HG03442 (cell line): ENCODE measurements around the gene TBXA2R.

ENCODE experiments used
- ATAC-seq: cut with Tn5 transposase; IDR thresholded peaks from one replicate; pipeline ENCODE4 v1.9.1; 2021; ENCODE audit warnings: mild to moderate bottlenecking, moderate library complexity; ENCODE audit not compliant: unreplicated experiment

TBXA2R gene

DNA sequence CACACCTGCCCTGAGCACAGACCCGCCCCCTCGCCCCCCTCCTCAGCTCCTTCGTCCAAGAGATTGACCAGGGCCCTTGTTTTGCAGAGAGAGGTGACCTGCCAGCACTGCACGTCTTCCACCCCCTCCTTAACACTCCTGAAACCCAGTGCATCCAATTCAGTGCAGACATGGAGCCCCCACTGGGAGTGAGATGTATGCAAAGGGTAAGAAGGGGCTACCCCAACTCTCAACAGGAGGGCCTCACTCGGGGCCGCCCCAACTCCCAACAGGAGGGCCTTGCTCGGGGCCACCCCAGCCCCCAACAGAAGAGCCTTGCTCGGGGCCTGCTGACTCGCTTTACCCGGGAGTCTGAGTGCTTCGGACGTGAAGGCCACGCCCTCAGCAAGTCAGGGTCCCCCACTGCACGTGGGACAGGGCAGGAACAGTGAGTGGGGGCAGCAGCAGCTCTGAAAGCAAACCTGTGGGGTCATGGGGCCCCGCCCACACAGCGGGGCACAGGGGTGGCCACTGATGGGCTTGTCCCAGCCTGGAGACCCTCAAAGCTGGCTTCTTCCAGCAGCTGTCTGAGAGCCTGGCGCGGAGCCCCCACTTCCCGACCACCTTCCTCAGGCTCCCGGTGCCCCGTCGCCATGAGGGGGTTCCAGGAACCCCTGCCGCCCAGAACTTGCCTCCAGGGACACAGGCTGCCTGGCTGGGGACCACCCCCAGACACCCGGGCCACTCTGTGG, 14.3 kb upstream of the TBXA2R start:
- no peak for ATAC-seq

DNA sequence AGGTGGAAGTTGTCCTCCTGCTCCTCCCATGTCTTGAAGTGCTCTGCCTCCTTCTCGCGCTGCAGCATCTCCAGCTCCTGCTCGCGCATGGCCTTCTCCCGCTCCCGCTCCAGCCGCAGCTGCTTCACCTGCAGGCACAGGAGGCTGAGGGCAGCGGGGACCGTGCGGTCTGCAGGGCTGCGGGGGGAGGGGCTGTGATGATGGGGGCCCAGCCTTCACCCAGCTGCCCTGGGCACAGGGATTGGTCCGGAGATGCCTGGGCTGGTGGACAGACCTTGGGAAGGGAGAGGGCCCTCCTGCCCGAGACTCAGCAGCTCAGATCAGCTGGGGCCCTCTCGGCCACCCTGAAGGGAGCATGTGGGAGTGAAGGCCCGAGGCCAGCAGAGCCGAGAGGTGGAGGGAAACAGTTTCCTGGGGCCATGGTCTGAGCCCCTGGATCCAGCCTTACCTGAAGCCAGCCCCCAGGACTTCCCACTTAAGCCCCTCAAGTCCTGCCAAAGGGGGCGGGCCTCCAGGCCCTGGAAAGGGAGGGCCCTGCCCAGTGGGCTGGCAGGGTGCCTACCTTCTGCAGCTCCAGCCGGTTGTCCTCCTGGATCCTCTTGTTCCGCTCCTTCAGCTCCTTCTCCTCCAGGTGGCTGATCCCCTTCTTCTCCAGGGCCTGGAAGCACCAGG, 13.6 kb upstream of the TBXA2R start:
- ATAC-seq: no peak

DNA sequence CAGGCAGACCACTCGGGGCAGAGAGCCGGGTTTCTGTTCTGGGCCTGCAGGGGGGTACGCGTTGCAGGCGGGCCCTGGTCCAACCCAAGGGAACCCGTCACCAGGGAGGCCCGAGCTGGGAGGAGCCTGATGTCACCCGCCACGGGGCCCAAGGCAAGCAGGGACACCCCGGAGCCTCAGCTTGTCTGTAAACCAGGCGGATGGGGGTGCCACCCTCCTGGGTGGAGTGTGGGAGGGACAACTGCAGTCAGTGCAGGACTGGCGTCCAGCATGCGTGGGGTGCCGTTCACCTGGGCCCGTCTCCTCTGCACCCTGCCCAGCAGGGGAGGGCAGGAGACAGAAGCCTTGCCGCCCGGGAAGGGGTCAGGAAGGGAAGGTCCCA, 12.9 kb upstream of the TBXA2R start:
- ATAC-seq: no peak

DNA sequence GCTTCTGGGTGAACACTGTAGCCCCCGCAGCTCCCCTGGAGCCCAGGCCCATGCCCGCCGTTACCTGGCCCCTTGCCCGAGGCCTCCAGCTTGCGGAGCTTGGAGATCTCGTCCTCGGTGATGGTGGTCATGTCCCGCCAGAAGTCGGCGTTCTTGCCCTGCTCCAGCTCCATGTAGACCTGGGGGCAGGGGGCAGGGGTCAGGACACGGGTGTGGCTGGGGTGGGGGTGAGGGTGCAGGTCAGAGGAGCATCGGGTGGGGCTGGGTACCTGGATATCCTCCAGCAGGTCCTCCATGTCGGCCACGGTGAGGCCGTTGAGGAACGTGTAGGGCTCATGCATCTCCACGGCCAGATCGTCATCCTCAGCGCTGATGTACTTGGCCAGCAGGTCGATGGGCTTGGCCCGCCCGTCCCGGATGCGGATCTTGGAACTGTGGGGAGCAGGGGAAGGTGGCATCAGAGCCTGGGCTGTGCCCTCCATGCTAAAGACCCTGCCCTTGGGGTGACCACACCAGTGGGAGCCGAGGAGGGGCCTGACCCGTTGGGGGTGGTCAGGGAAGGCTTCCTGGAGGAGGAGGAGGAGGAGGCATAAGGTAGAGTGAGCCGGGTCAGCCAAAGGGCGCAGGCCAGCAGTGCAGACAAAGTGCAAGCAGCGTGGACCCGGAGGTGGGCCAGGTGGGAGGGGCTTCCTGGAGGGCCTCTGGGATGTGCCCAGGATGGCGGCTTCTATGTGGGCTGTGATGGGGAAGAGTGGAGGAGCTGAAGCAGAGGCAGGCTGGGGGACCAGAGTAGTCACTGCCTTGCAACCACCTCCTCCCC, 12.3 kb upstream of the TBXA2R start:
- no peak for ATAC-seq

DNA sequence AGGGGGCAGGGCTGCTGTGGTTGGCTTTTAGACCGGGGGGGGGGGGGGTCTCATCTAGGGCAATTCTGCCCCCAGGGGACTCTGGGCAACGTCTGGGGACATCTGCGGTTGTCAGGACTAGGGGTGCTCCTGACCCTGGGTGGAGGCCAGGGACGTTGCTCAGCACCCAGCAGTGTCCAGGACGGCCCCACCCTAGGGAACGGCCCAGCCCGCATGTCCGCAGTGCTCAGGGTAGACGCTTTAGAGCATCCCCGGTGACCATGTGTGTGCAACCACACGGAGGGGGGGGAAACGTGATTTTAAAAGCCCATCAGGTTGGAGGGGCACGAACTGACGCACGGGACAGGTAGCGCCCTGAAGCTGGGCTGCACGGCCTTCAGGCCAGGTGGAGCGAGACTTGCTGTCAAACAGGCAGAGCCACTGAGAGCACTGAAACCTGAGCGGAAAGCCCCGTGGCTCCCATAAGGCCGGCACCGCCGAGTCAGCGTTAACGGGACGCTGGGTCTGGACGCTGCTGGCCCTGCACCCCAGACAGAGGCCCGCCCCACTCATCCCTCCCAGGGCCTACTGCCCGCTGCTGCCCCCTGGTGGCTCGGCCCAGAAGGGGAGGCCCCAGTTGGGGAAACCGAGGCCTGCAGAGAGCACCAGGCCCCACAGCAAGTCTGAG, 11.6 kb upstream of the TBXA2R start:
- no peak for ATAC-seq

DNA sequence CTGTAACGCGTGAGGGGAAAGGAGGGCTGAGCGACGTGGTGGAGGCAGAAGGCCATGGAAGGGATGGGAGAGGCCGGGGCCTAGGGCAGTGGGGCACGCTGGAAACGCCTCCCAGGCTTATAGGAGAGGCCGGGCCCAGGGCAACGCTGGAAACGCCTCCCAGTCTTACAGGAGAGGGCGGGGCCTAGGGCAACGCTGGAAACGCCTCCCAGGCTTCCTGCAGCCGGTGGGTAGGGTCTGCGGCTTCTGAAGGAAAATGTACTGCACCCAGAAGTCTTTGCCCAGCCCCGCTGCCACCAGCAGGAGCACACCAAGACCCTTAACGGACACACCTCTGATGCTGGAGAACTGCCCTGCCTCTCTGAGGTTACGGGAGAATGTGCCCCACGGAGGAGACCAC, 10.8 kb upstream of the TBXA2R start:
- no peak for ATAC-seq

DNA sequence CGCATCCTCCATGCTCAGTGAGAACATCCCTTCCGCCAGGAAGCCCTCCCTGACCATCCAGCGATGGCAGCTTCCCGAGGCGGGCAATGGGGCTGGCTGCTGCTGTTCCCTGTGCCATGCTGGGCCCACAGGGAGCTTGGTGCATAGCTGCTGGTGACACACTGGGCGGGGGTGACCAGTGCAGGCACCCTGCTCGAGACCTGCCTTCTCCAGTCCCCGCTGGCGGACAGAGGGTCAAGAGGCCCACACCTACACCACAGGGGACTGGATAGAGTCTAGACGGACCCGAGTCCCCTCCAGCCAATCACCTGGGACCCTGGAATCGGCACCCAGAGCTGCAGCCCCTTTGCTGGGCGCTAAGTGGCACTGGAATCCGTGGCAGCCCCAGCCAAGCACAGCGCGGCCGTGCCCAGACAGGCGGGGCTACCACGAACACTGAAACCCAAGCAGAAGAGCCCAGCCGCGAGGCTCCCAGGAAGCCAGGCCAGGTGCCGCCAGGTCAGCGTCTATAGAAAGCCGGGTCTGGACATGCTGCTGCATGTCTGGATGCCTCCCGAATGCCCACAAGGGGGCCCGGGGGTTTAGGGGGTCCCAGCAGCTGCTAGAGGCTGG, 9.0 kb upstream of the TBXA2R start:
- no peak for ATAC-seq

DNA sequence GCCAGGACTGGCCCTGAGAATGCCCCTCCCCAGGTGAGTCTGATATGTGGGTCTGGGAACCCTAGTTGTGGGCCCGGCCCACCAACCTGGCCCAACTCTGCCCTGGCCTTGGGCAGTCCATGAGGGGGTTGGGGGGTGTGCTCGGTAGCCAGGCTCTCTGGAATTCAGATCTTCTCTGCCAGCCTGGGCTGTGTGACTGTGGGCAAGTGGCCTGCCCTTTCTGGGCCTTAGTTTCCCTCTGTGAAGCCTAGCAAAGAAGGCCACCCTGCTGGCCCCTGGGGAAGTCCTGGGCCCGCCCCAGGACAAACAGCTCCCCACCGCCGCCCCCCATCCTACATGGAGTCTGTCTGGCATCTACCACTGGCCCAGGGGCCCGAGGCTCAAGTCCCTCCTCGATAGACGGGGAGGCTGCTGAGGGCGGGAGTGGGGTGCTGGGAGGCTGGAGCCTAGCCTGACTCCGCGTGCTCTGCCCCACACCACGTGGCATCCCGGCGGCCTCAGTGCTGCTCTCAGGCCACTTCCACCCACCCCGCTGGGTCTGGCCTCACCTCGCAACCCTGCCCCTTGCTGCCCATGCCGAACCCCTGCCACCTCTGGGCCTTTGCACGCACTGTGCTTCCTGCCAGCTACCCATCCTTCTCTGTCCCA, 8.3 kb upstream of the TBXA2R start:
- no peak for ATAC-seq

DNA sequence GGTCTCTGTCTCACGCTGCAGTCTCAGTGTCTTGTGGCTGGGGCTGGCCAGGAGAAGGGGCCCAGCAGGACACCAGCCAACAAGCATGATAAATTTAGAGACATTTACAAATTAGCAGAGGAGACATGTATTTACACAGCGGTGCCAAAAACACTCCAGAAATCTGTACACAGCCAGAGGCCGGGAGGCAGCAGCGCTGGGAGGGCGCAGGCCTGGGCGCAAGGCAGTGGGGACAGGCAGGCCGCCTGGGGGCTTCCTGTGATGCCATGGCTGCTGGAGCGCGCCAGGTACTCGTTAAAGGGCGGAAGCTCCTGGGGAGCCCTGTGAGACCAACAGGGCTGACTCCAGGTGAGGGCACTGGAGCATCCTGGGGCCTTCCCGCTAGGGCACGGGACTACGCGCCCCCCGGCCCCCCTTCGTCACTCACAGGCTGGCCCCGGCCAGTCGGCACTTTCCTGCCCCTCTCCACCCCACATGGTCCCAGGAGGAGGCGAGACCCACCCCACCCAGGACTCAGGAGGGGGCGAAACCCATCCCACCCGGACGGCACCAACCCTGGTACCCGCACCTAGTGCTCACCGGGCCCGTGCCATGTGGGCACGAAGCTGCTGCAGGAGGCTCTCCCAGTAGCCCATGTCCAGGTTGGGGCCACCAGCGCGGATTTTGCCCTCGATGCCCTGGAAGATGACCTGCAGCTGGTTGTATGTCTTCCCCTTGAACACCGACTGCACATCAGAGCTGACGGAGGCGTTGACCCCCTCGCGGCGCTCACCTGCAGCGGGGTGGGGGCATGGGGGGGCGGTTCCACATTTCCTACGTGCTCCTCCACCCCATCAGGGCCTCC, 7.4 kb upstream of the TBXA2R start:
- ATAC-seq: no peak

DNA sequence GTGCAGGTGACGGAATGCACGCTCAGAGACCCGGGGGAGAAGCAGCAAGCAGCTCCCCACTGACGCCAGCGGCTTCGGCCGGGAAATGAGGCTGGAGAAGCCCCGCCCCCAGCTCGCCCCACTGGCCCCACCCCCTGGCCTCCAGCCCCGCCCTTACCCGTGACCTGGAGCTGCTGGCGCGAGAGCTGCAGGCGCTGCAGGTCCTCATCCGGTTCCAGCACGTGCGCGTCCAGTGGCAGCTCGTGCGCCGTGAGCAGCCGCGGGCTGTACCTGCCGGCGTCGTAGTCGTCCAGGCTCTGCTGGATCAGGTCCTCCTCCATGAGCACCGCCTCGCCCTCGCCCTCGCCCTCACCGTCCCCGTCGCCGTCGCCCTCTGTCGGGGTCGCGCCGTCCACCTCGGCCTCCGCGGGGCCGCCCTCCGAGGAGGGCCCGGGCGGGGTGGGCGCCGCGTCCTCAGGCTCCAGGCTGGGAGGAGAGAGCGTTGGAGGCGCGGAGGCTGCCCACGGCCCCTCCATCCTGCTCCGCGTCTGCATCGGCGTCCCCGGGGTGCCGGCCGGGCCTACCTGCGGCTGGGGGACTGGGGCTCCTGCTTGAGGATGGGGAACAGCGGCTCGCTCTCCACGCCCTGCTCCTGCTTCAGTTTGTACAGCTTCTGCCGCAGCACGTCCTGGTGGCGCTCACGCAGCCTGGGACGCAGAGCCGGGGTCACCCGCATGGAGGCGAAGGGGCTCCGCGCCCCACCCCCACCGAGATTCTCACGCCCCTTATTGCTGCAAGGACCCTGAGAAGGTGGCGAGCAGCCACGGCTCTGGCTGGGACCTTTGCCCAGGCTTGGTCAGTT, 6.4 kb upstream of the TBXA2R start:
- ATAC-seq: no peak

DNA sequence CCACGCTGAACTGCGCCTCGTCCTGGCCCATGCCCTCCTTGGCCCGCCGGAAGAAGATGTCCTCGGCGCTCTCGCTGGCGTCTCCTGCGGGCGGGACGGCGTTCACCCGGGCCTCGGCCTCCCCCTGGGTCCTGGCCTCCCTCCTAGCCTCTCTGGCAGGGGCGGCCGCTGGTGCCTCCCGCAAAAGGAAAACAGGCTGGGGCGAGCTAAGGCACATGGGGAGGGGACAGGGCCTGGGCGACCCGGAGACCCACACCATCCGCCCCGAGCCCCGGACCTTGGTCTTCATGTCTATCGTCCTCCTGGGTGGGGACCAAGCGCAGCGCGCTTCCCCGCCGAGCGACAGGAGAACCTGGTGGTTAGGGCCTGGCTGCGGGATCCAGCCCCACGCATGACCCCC, 5.7 kb upstream of the TBXA2R start:
- ATAC-seq: no peak

DNA sequence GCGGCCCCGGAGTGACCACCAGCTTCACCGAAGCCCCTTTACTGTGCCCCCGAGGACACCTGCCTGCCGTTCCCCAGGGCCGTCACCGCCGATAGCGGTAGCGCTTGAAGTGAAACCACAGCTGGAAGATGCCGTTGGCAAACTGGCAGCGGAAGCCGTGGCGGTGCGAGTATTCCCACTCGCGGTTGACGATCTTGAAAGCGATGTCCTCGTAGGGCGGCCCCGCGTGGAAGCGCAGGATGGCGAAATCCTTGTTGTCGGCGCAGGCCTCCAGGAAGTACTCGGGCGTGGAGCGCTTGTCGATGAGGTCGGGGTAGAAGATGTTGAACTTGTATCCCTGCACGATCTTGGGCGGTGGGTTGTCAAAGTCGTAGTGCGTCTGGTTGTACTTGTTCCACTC, 5.2 kb upstream of the TBXA2R start:
- ATAC-seq: no peak

DNA sequence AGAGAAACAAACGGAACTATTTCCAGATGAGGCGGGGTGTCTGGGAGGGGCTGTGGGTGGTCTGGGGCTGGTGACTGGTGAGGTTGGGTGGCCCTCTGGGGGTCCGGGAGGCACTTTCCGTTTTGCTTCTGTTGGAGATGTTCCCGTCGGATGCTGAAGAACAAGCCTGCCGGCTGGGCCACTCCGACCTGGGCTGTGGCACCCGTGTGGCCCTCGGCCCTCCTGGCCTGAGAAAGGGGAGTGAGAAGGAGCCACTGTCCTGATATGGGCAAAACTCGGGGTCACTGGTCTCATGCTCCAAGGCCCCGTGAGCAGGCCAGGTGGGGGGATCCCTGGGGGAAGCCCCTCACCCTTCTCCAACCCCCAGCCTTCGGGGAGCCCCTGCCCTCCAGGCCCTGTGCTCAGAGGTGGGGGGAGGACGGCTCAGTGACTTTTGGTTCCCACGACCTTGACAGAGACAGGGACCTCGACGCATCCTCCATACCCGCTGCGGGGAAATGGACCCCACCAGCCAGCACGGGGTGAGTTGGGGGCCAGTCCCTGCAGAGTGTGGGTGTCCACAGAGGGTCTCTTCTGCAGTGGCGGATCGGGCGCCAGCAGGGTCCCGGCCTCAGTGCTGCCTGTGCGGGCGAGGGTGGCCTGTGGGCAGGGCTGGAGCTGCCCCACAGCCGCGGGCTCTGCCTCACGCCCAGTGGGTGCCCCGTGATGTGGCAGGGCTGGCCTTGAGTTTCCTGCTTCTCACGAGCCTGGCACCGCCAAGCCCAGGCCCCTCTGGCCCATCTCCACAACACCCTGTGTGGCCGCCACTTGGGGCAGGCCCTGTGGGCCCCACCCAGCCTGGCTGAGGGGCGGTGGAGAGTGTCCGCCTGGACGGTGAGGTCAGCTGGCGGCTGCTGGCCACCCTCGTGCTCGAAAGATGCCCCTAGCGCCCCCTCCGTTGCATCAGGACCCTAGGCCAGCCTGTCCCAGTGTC, 4.4 kb upstream of the TBXA2R start:
- ATAC-seq: no peak

DNA sequence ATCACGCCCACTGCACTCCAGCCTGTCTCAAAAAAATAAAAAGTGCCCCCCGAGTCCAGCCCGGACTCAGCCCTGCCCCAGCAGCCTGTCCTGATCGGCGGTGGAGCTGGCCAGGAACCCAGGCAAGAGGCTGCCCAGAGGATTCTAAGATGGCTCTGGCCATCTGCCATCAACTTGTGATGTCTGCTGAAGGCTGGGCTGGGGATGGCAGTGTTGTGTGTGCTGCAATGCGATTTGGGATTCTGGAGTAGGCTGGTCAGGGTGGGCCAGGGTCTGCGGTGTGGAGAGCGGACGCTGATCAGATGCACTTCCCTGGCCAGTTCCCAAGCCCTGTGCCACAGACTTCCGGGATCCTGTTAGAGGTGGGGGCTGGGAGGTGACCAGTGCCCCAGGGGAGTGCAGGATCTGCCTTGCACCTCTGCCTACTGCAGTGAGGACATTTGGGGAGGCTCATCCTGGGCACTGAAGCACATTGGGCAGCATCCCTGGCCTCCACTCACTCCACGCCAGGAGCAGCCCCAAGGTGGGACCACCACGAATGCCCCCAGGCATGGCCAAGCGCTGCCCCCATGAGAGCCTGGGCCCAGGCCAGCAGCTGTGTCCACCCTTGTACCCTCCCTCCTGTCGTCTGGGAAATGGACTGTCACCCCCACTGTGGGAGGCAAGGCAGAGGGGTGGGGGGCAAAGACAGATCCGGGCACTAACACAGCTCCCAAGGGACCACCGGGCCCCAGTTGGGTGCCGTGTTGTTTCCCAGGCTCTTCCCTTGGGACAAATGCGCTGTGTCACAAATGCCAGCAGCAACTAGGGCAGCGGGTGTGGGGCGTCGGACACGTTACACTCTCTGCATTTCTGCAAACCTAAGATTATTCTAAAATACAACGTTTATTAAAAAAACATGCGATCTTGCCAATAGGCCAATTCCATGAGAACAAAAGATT, 3.4 kb upstream of the TBXA2R start:
- no peak for ATAC-seq

DNA sequence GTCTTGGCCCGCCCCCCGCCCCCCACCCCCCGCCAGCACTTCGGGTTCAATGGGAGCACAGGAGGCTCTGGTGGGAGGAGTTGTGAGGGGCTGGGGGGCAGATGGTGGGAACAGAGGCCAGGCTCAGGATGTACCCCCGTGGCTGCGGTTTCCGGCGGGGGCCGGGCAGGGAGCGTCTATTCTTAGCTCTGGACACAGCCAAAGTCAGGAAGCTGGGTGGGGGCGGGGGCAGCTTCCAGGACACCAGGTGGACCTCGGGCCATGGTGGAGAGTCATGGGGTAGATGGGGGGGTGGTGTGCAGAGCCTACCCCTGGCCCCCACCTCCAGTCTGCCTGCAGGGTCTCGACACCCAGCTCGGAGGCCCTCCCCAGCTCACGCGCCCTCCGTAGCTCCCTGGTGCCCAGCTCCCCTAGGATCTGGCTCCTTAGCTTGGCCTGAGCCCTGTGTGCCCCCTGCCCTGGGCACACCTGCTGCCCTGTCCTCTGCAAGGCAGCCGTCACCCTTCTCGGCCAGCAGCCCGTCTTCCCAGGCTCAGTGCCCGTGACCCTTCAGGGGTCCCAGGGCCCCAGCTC, 2.2 kb upstream of the TBXA2R start:
- ATAC-seq: no peak

DNA sequence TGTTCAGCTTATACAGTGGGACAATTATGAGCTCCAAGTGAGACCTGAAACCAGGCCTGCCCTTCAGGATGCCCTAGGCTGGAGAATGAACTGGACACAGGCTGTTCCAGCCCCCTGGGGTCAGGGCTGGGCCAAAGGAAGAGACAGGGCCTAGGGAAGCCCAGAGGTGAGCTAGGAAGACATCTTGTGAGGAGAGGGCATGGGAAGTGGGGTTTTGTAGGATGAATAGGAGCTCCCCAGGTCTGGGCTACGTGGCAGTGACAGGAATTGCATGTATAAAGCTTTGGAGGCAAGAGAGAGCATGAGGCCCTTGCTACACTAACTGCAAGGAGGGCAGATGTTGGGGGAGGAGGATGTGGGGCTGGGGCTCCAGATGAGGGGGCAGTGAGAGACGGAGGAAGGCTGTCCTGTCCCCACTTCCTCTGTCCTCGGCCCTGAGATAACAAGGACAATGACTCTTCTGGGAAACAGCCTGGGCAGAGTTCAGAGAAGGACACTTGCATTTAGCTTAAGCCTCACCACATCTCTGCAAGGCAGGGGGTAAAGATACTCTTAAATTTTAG, 1.5 kb upstream of the TBXA2R start:
- ATAC-seq: no peak
